ACC112 (cell line): ENCODE data around the gene ARHGEF25.

Source experiments
- H2AFZ ChIP-seq: fragments of 200-600 bp; sonication (generic); one replicate; pipeline ENCODE4 v1.6.0; 2017; ENCODE audit warnings: antibody characterized with exemption, low read length; ENCODE audit not compliant: unreplicated experiment
- H3K27ac ChIP-seq: fragments of 200-600 bp; sonication (generic); 2 replicates; pipeline ENCODE4 v1.5.1; 2014; ENCODE audit warnings: low read depth, mild to moderate bottlenecking, antibody characterized with exemption, low read length, moderate library complexity
- H3K27me3 ChIP-seq: fragments of 200-600 bp; sonication (generic); 2 replicates; pipeline ENCODE4 v1.6.1; 2014; ENCODE audit warnings: mild to moderate bottlenecking, antibody characterized with exemption, low read length, moderate library complexity, mixed read lengths; ENCODE audit not compliant: insufficient read depth
- H3K36me3 ChIP-seq: fragments of 200-600 bp; sonication (generic); 2 replicates; pipeline ENCODE4 v1.6.1; 2016; ENCODE audit warnings: mild to moderate bottlenecking, antibody characterized with exemption, low read length, moderate library complexity, mixed read lengths; ENCODE audit not compliant: insufficient read depth
- H3K4me1 ChIP-seq: fragments of 200-600 bp; sonication (generic); one replicate; pipeline ENCODE4 v1.6.1; 2016; ENCODE audit warnings: low read length, mixed read lengths; ENCODE audit not compliant: insufficient read depth, unreplicated experiment, control insufficient read depth
- H3K4me3 ChIP-seq: fragments of 200-600 bp; sonication (generic); 2 replicates; pipeline ENCODE4 v1.5.1; 2014; ENCODE audit warnings: mild to moderate bottlenecking, low read depth, low read length
- H3K79me2 ChIP-seq: fragments of 200-600 bp; sonication (generic); one replicate; pipeline ENCODE4 v1.6.0; 2016; ENCODE audit warnings: low read length; ENCODE audit not compliant: control insufficient read depth, unreplicated experiment, insufficient read depth

ARHGEF25 gene

DNA sequence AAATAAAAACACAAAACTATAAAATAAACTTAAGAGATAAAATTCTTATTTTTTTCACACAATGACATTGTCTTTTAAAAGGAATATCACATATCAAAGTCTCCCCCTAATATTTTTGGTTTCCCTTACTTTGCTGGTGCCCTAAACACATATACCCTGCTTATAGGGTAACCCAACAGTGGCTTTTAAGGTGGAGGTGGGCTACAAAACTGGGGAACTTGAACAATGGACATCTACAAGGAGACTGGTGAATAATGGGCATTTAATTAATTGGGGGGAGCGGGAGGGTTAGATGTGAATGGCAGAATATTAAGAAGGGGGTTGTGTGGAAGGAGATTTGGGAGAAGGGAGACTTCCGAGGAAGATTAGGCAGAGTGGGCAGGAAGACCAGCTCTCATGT lies 12.2 kb downstream of the ARHGEF25 start:
- Histone ChIP-seq H3K79me2 (no peaks in the 10 kb centered on the region), H3K27me3 (peaks cover 10% of the 10 kb centered on the region; the same call in 1 of the 2 replicates), H3K4me3 (no peak overlapping the region), H3K27ac (no peak overlapping the region), H3K36me3 (no peaks in the 10 kb centered on the region), H3K4me1 (no peaks in the 10 kb centered on the region), H2AFZ (no peak overlapping the region)

DNA sequence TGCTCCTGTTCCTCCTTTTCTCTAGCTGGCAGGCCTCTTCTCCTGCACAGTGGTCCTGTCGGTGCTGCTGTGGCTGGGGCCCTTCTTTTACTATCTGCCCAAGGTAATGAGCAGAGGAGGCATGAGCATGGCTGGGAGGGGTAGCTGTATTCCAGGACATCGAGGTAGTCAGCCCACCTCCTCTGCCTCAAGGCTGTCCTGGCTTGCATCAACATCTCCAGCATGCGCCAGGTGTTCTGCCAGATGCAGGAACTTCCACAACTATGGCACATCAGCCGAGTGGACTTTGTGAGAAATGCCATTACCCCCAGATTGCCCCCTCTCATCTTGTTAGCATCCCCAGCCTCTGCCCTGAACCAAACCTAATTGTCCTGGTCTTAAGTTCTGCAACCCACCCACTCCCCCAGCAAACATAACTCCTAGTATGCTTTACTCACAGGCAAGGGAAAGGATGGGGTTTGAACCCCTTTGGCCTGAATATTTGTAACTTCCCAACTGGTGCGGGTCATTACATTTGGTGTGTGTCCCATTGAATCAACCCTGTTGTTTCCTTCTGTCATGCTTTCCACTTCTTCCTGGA lies 12.7 kb downstream of the ARHGEF25 start:
- Histone ChIP-seq H3K4me3 (no peak overlapping the region), H2AFZ (no peak overlapping the region), H3K36me3 (no peaks in the 10 kb centered on the region), H3K27me3 (peaks cover 10% of the 10 kb centered on the region; the same call in 1 of the 2 replicates), H3K79me2 (no peaks in the 10 kb centered on the region), H3K4me1 (no peaks in the 10 kb centered on the region), H3K27ac (no peak overlapping the region)

GRCh38 chr12:57624441-57625220 lies 13.4 kb downstream of the ARHGEF25 start:
- Histone ChIP-seq H3K4me3 (no peak overlapping the region), H3K27me3 (peaks cover 10% of the 10 kb centered on the region; the same call in 1 of the 2 replicates), H3K4me1 (no peaks in the 10 kb centered on the region), H2AFZ (no peak overlapping the region), H3K27ac (no peak overlapping the region), H3K36me3 (no peaks in the 10 kb centered on the region), H3K79me2 (no peaks in the 10 kb centered on the region)

GRCh38 chr12:57625261-57626032 lies 14.2 kb downstream of the ARHGEF25 start:
- no peak overlapping the region for H3K27ac ChIP-seq
- H3K27me3 ChIP-seq = peaks cover 10% of the 10 kb centered on the region; the same call in 1 of the 2 replicates

GRCh38 chr12:57626111-57626920 lies 15.1 kb downstream of the ARHGEF25 start:
- Histone ChIP-seq H3K79me2 (no peaks in the 10 kb centered on the region), H3K4me3 (no peak overlapping the region), H3K36me3 (no peaks in the 10 kb centered on the region), H3K27me3 (peaks cover 3% of the 10 kb centered on the region; the same call in 1 of the 2 replicates), H2AFZ (no peak overlapping the region), H3K27ac (no peak overlapping the region), H3K4me1 (no peaks in the 10 kb centered on the region)

More at GRCh38 chr12:57625261-57626032, 14.2 kb downstream of the ARHGEF25 start:
- H2AFZ ChIP-seq = no peak overlapping the region
- H3K36me3 ChIP-seq = no peaks in the 10 kb centered on the region
- H3K79me2 ChIP-seq = no peaks in the 10 kb centered on the region
- no peaks in the 10 kb centered on the region for H3K4me1 ChIP-seq
- no peak overlapping the region for H3K4me3 ChIP-seq

- Histone ChIP-seq H3K27me3 (no peaks in the 10 kb centered on the region), H3K4me1 (no peaks in the 10 kb centered on the region)
Measured at GRCh38 chr12:57626921-57627445, 15.7 kb downstream of the ARHGEF25 start.

GRCh38 chr12:57627501-57628279 lies 16.5 kb downstream of the ARHGEF25 start:
- Histone ChIP-seq H3K27ac (no peak overlapping the region), H3K4me3 (no peak overlapping the region), H3K36me3 (no peaks in the 10 kb centered on the region), H3K79me2 (no peaks in the 10 kb centered on the region), H2AFZ (no peak overlapping the region), H3K27me3 (no peaks in the 10 kb centered on the region), H3K4me1 (no peaks in the 10 kb centered on the region)

More at GRCh38 chr12:57626921-57627445, 15.7 kb downstream of the ARHGEF25 start:
- Histone ChIP-seq H3K27ac (no peak overlapping the region), H3K4me3 (no peak overlapping the region), H3K36me3 (no peaks in the 10 kb centered on the region), H2AFZ (no peak overlapping the region), H3K79me2 (no peaks in the 10 kb centered on the region)

- Histone ChIP-seq H3K27ac (no peak overlapping the region), H3K79me2 (no peaks in the 10 kb centered on the region), H3K36me3 (no peaks in the 10 kb centered on the region), H3K27me3 (no peaks in the 10 kb centered on the region), H3K4me1 (peaks cover 3% of the 10 kb centered on the region), H2AFZ (no peak overlapping the region), H3K4me3 (no peak overlapping the region)
Measured at GRCh38 chr12:57628280-57629191, 17.3 kb downstream of the ARHGEF25 start.
